MM.1S (cell line): ENCODE results near the gene TMEM80.

Experiments
- EZH2 ChIP-seq: fragments of 300-600 bp; sonication (generic); optimal IDR thresholded peaks from 2 replicates; pipeline ENCODE3; 2017; ENCODE audit warnings: low read depth, mild to moderate bottlenecking, antibody characterized with exemption, low read length, mixed read lengths
- EZH2phosphoT487 ChIP-seq: fragments of 300-600 bp; sonication (generic); IDR thresholded peaks from 2 replicates; pipeline ENCODE4 v1.6.1; 2018; ENCODE audit warnings: antibody characterized with exemption, low read length
- TF ChIP-seq, protein P1 (sequence below): fragments of 300-600 bp; sonication (generic); IDR thresholded peaks from 2 replicates; pipeline ENCODE4 v1.5.1; 2016; ENCODE audit warnings: antibody characterized with exemption, low read length, mixed read lengths

- TF ChIP-seq, protein P1, sequence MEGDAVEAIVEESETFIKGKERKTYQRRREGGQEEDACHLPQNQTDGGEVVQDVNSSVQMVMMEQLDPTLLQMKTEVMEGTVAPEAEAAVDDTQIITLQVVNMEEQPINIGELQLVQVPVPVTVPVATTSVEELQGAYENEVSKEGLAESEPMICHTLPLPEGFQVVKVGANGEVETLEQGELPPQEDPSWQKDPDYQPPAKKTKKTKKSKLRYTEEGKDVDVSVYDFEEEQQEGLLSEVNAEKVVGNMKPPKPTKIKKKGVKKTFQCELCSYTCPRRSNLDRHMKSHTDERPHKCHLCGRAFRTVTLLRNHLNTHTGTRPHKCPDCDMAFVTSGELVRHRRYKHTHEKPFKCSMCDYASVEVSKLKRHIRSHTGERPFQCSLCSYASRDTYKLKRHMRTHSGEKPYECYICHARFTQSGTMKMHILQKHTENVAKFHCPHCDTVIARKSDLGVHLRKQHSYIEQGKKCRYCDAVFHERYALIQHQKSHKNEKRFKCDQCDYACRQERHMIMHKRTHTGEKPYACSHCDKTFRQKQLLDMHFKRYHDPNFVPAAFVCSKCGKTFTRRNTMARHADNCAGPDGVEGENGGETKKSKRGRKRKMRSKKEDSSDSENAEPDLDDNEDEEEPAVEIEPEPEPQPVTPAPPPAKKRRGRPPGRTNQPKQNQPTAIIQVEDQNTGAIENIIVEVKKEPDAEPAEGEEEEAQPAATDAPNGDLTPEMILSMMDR, result no peak
- TF ChIP-seq EZH2 (no peak), EZH2phosphoT487 (no peak)
Observed at GRCh38 chr11:657691-658126, 37.9 kb upstream of the TMEM80 start.
